Small intestine (tissue), 7 donors: ENCODE data around the gene NEK11. TPM values are rescaled to one million over a fixed set of nuclear protein-coding genes. Genes with fewer than 3 reads are reported as not detected.
A peak's percentile ranks its signal among the peaks of the same experiment; 100 is the strongest.

Experiments
- DNase-seq, 2 donors: peaks; one replicate each; pipeline versions ENCODE4 v3.0.0 to v3.0.0-alpha.2; 2013
- FAIRE-seq: peaks from 2 replicates; lab custom pipeline; 2012; peaks lifted over from hg19 to GRCh38; lab: Jason Lieb, UNC
- H3K27ac ChIP-seq, 3 donors: one replicate each; pipeline ENCODE4 v1.5.1; 2013; ENCODE audit warnings: low read length in 2 of 3, mild to moderate bottlenecking in 2 of 3, control low read depth in 1 of 3, inconsistent platforms in 1 of 3, low read depth in 1 of 3, moderate library complexity in 1 of 3
- H3K27me3 ChIP-seq, 3 donors: one replicate each; pipeline ENCODE4 v1.6.1; 2013; ENCODE audit warnings: low read length in 3 of 3, inconsistent platforms in 1 of 3; ENCODE audit not compliant: control insufficient read depth in 3 of 3, insufficient read depth in 3 of 3
- H3K36me3 ChIP-seq, 3 donors: one replicate each; pipeline ENCODE4 v1.6.1; 2013; ENCODE audit warnings: low read length in 3 of 3, inconsistent platforms in 1 of 3, low read depth in 1 of 3, mild to moderate bottlenecking in 1 of 3, moderate library complexity in 1 of 3; ENCODE audit not compliant: control insufficient read depth in 3 of 3, insufficient read depth in 2 of 3
- H3K4me1 ChIP-seq, 3 donors: one replicate each; pipeline ENCODE4 v1.6.1; 2013; ENCODE audit warnings: low read length in 2 of 3, inconsistent platforms in 1 of 3, low read depth in 1 of 3, mild to moderate bottlenecking in 1 of 3, moderate library complexity in 1 of 3; ENCODE audit not compliant: control insufficient read depth in 3 of 3, insufficient read depth in 2 of 3
- H3K4me3 ChIP-seq, 3 donors: one replicate each; pipeline ENCODE4 v1.5.1; 2013; ENCODE audit warnings: low read length in 3 of 3, control low read depth in 1 of 3, inconsistent platforms in 1 of 3, low read depth in 1 of 3, mild to moderate bottlenecking in 1 of 3, moderate library complexity in 1 of 3
- H3K9me3 ChIP-seq, 2 donors: one replicate each; pipeline ENCODE4 v1.6.1; 2013; ENCODE audit warnings: low read depth in 1 of 2, low read length in 1 of 2; ENCODE audit not compliant: control insufficient read depth in 2 of 2, insufficient read depth in 1 of 2
- WGBS, 3 donors: extraction: QIAGEN DNeasy Blood & Tissue Kit; methylation state at CpG; one replicate each; pipeline ENCODE4 v1.1.7; 2013; 5-methylcytosine and 5-hydroxymethylcytosine counted together
- polyA plus RNA-seq, 4 donors: library from polyadenylated mRNA; stranded (reverse) in 3 of 4; unstranded in 1 of 4; fragments of 200-250 nt in 3 of 4; fragments of 120-200 nt in 1 of 4; gene quantifications; one replicate each; pipeline versions ENCODE4 v1.2.1 to v1.2.3, GENCODE V29; 2013
- donor health status: healthy with polysubstance abuse.
- donor health status: control.
- donor health status: control.
- donor health status: Bipolar disorder and iron deficiency.
- donor health status: healthy.

NEK11 gene
- polyA plus RNA-seq, 4 donors = 0.81 to 11.0 (median 1.2) TPM

- H3K4me1 ChIP-seq = no peaks in the 10 kb centered on the region
- H3K4me3 ChIP-seq = no peak overlapping the region
- H3K27me3 ChIP-seq = no peaks in the 10 kb centered on the region
- no peak overlapping the region for H3K27ac ChIP-seq
- 74 to 79% (median 77%) methylated on average over 5 of the region's 5 CpGs for WGBS, 3 donors
- H3K36me3 ChIP-seq = no peaks in the 10 kb centered on the region
- no peaks in the 10 kb centered on the region for H3K9me3 ChIP-seq
- DNase-seq (no peak), FAIRE-seq (no peak)
Measured at GRCh38 chr3:131224886-131225550, 198.3 kb downstream of the NEK11 start.

DNA sequence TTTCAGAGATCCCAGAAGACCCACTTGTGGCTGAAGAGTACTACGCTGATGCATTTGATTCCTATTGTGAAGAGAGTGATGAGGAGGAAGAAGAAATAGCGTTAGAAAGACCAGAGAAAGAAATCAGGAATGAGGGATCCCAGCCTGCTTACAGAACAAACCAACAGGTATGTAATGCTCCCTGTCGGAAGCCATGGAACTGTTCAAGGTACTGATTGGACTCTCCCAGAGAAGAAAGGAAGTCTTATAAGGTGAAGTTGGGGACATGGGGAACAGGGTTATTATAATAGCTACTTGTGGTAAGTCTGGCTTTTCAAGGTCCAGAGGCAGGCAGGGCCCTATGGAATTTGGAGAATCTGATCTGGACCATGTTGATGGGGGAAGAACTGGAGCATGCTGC lies 201.8 kb downstream of the NEK11 start:
- Histone ChIP-seq H3K27ac (no peak overlapping the region), H3K36me3 (no peaks in the 10 kb centered on the region), H3K4me3 (no peak overlapping the region), H3K27me3 (no peaks in the 10 kb centered on the region), H3K9me3 (no peaks in the 10 kb centered on the region), H3K4me1 (peaks cover 0 to 4% (median 0%) of the 10 kb centered on the region in 3 donors)
- no peak for FAIRE-seq
- WGBS, 3 donors = 83 to 91% (median 90%) methylated on average over 3 of the region's 3 CpGs
- DNase-seq = no peak

DNA sequence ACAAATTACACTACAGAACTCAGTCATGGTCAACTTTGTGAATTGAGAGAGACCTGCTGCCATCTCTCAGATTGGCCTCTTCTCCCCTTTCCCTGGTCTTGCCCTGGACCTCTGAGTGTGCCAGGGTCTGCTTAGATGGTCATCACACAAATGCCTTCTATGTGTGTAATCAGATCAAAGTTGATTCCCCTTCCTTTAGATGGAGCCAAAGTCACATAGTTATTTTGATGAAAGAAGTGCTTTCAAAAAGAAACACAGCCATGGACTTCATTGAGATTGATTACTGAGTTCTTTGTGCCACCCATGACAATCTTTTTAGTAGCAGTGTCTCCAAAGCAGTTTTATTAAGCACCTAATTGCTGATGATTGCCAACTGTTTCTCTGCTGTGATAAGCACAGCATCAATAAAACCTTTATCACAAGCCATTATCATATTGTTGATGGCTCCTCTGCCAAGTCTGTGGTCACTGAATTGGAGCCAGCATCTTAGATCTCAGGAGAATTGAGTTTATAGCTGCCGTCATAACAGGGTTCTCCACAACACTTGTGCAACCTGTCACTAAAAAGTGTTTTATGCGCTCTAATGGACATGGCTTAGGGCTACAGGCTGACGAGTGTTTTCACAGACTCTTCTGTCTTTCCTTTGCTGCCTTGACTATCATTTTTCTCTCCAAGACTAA lies 205.2 kb downstream of the NEK11 start:
- H3K4me3 ChIP-seq = no peak overlapping the region
- H3K9me3 ChIP-seq = no peaks in the 10 kb centered on the region
- FAIRE-seq = no peak
- H3K27me3 ChIP-seq = no peaks in the 10 kb centered on the region
- peaks cover 0 to 4% (median 0%) of the 10 kb centered on the region in 3 donors for H3K4me1 ChIP-seq
- H3K36me3 ChIP-seq = no peaks in the 10 kb centered on the region
- H3K27ac ChIP-seq = no peak overlapping the region
- 22 to 65% (median 41%) methylated on average over 3 of the region's 3 CpGs for WGBS, 3 donors
- DNase-seq = peak in 1 of 2 donors; percentile 13

DNA sequence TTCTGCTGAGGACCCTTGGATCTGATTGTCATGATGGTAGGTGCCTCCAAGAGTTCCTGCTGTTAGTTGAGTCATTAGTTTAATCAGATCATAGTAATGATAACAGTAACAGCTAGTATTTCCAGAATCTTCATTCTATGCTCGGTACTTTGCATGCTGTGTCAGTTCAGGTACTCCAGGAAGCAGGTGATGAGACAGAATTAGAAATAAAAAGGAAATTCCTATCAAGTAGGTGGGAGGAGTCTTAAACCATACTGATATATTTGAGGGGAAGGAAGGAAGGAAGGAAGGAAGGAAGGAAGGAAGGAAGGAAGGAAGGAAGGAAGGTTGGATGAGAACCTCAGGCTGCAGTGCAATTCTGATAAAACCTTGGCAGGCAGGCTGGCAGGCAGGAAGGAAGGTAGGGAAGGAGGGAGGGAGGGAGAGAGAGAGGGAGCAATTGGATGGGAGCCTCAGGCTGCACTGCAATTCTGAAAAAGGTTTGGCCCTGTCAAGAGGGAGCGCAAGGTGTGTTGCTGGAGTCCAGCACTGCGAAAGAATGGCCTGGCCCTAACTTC lies 206.1 kb downstream of the NEK11 start:
- FAIRE-seq (no peak), DNase-seq (no peak)
- Histone ChIP-seq H3K36me3 (no peaks in the 10 kb centered on the region), H3K27ac (no peak overlapping the region), H3K4me3 (no peak overlapping the region), H3K27me3 (no peaks in the 10 kb centered on the region), H3K4me1 (peaks cover 0 to 4% (median 0%) of the 10 kb centered on the region in 3 donors), H3K9me3 (no peaks in the 10 kb centered on the region)
- WGBS, 3 donors = 79 to 89% (median 86%) methylated on average over 3 of the region's 3 CpGs

- H3K4me1 ChIP-seq = peaks cover 0 to 4% (median 0%) of the 10 kb centered on the region in 3 donors
- WGBS, 3 donors = 71 to 81% (median 78%) methylated on average over 5 of the region's 5 CpGs
- H3K27ac ChIP-seq = no peak overlapping the region
- no peak overlapping the region for H3K4me3 ChIP-seq
- no peaks in the 10 kb centered on the region for H3K36me3 ChIP-seq
- H3K9me3 ChIP-seq = no peaks in the 10 kb centered on the region
- DNase-seq = no peak
- no peaks in the 10 kb centered on the region for H3K27me3 ChIP-seq
- no peak for FAIRE-seq
Measured at GRCh38 chr3:131233900-131234668, 207.4 kb downstream of the NEK11 start.

- Histone ChIP-seq H3K36me3 (no peaks in the 10 kb centered on the region), H3K4me1 (peaks cover 0 to 4% (median 0%) of the 10 kb centered on the region in 3 donors), H3K27me3 (no peaks in the 10 kb centered on the region), H3K27ac (no peak overlapping the region), H3K9me3 (no peaks in the 10 kb centered on the region), H3K4me3 (no peak overlapping the region)
- DNase-seq = no peak
- WGBS, 3 donors = 84 to 89% (median 89%) methylated on average over 6 of the region's 6 CpGs
- no peak for FAIRE-seq
Measured at GRCh38 chr3:131236421-131236820, 209.7 kb downstream of the NEK11 start.

GRCh38 chr3:131238496-131238895 lies 211.8 kb downstream of the NEK11 start:
- Histone ChIP-seq H3K27me3 (no peaks in the 10 kb centered on the region), H3K4me1 (no peaks in the 10 kb centered on the region), H3K4me3 (no peak overlapping the region), H3K36me3 (no peaks in the 10 kb centered on the region), H3K9me3 (no peaks in the 10 kb centered on the region), H3K27ac (no peak overlapping the region)
- FAIRE-seq = no peak
- 88 to 98% (median 93%) methylated on average over 2 of the region's 2 CpGs for WGBS, 3 donors
- no peak for DNase-seq

DNA sequence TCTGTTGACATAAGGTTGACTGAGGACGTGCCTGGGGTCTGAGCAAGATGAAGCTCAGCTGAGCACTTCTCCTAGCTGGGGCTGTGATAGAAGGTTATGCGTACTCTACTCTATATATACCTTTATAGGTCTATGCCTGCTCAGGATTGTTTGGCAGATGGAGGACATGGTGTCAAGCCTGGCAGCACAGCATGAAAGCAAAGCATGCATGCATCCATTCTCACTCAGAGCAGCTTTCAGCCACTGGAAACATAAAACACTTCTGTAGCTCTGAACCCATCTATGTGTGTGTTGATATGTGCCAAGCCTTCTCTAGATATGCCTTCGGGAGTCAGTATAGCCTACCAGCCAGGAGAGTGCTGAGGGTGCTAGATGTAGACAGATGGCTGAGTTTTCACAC lies 212.6 kb downstream of the NEK11 start:
- no peaks in the 10 kb centered on the region for H3K27me3 ChIP-seq
- no peaks in the 10 kb centered on the region for H3K9me3 ChIP-seq
- no peaks in the 10 kb centered on the region for H3K4me1 ChIP-seq
- 78 to 87% (median 86%) methylated on average over 3 of the region's 3 CpGs for WGBS, 3 donors
- no peak for DNase-seq
- no peak overlapping the region for H3K4me3 ChIP-seq
- no peak for FAIRE-seq
- H3K36me3 ChIP-seq = no peaks in the 10 kb centered on the region
- no peak overlapping the region for H3K27ac ChIP-seq
